Prostate gland (tissue), 2 donors: ENCODE data around the gene ATP5PD.

Experiments used
- POLR2A ChIP-seq: fragments of 450-650 bp; IDR thresholded peaks from one replicate; pipeline ENCODE4 v1.6.1; 2016; ENCODE audit warnings: antibody characterized with exemption, mild to moderate bottlenecking
- POLR2AphosphoS5 ChIP-seq: sonication (generic); formaldehyde crosslinking; IDR thresholded peaks from one replicate; pipeline ENCODE4 v1.6.1; 2017; ENCODE audit warnings: antibody characterized with exemption
- TF ChIP-seq, protein P1 (sequence below), 4 experiments: fragments of 200-600 bp in 2 of 4; fragments of 450-650 bp in 2 of 4; sonication (generic) in 2 of 4; IDR thresholded peaks; 1 replicate in 3 of 4; 2 replicates in 1 of 4; pipeline ENCODE4 v1.5.1; 2016 to 2019; ENCODE audit warnings: antibody characterized with exemption in 4 of 4, mild to moderate bottlenecking in 2 of 4, moderate library complexity in 2 of 4

DNA sequence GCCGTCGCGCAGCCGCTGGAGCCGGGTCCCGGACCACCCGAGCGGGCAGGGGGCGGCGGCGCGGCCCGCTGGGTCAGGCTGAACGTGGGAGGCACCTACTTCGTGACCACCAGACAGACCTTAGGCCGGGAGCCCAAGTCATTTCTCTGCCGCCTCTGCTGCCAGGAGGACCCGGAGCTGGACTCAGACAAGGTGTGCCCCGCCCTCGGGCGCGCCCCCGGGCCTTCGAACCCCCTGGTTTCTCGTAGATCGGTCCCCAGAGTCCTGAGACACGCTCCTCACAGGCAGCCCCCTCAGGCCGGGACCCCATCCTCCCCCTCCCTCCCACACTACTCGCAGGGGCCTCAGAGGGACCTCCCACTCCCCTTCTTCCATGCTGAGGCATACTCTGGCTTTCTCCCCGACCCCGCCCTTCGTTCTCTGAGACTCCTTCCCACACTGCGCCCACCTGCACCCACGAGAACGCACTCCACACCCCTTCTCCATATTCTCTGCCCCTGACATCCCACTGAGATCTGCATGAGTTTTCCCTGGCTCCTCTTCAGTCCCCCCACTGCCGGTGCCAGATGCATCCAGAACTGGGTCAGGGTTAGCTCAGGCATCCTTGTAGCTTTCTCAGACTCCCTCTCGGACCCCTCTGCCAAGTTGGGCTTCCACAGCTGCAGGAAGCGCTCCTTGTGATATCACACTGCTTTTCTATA lies 779 bp upstream of the ATP5PD start:
- TF ChIP-seq, protein P1, sequence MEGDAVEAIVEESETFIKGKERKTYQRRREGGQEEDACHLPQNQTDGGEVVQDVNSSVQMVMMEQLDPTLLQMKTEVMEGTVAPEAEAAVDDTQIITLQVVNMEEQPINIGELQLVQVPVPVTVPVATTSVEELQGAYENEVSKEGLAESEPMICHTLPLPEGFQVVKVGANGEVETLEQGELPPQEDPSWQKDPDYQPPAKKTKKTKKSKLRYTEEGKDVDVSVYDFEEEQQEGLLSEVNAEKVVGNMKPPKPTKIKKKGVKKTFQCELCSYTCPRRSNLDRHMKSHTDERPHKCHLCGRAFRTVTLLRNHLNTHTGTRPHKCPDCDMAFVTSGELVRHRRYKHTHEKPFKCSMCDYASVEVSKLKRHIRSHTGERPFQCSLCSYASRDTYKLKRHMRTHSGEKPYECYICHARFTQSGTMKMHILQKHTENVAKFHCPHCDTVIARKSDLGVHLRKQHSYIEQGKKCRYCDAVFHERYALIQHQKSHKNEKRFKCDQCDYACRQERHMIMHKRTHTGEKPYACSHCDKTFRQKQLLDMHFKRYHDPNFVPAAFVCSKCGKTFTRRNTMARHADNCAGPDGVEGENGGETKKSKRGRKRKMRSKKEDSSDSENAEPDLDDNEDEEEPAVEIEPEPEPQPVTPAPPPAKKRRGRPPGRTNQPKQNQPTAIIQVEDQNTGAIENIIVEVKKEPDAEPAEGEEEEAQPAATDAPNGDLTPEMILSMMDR (IDR thresholded peaks at IDR 0.05): no peak
- TF ChIP-seq POLR2AphosphoS5 (no peak), POLR2A (no peak)
